Panc1 (cell line): ENCODE measurements around the gene MORC2. TPM values are rescaled to one million over a fixed set of nuclear protein-coding genes. Genes with fewer than 3 reads are reported as not detected.

Source experiments
- ATAC-seq: fragments of 200-7000 bp; cut with Tn5 transposase; 2 replicates; pipeline ENCODE4 v1.9.1; 2020; ENCODE audit warnings: mild to moderate bottlenecking, moderate library complexity
- BruUV-seq: library from RNA; stranded (reverse); fragments of 400-500 nt; replicated peaks from 2 replicates; lab custom pipeline; 2021; lab: Mats Ljungman, UMichigan
- CTCF ChIA-PET: fragments of 300-600 bp; sonication (Branson Sonifier 250); formaldehyde crosslinking; loops from one replicate; lab custom pipeline; 2022; ENCODE audit warnings: antibody characterized with exemption; lab: Charles Lee
- POLR2A ChIA-PET: fragments of 300-600 bp; sonication (Branson Sonifier 250); formaldehyde crosslinking; loops from one replicate; lab custom pipeline; 2022; ENCODE audit warnings: antibody characterized with exemption; lab: Charles Lee
- DNase-seq: peaks from one replicate; pipeline ENCODE4 v3.0.0-alpha.2; 2010; ENCODE audit warnings: low read depth, low spot score
- H3K27ac ChIP-seq: 2 replicates; pipeline ENCODE4 v1.5.1; 2011; ENCODE audit warnings: mild to moderate bottlenecking, low read length, inconsistent platforms
- H3K27me3 ChIP-seq: fragments of 200-500 bp; sonication (Bioruptor generic); 2 replicates; pipeline ENCODE4 v1.6.0; 2014; ENCODE audit warnings: low read length, inconsistent platforms; ENCODE audit not compliant: control insufficient read depth, insufficient read depth
- H3K36me3 ChIP-seq: fragments of 200-500 bp; sonication (Bioruptor generic); 2 replicates; pipeline ENCODE4 v1.5.1; 2014; ENCODE audit warnings: inconsistent platforms, mild to moderate bottlenecking, low read length, moderate library complexity; ENCODE audit not compliant: control insufficient read depth, insufficient read depth
- H3K4me1 ChIP-seq: 2 replicates; pipeline ENCODE4 v1.5.1; 2011; ENCODE audit warnings: inconsistent platforms, mild to moderate bottlenecking, low read length, moderate library complexity; ENCODE audit not compliant: control insufficient read depth, insufficient read depth
- H3K4me3 ChIP-seq, 2 experiments: 2 replicates each; pipeline ENCODE4 v1.5.1; 2011 to 2012; ENCODE audit warnings: low read depth in 2 of 2, low read length in 2 of 2, mild to moderate bottlenecking in 2 of 2, inconsistent platforms in 1 of 2, moderate library complexity in 1 of 2
- H3K9me3 ChIP-seq: fragments of 200-500 bp; sonication (Bioruptor generic); 2 replicates; pipeline ENCODE4 v1.5.1; 2014; ENCODE audit warnings: low read depth, mild to moderate bottlenecking, inconsistent platforms, low read length, moderate library complexity; ENCODE audit not compliant: control insufficient read depth, insufficient read depth
- CTCF ChIP-seq: fragments of 450-650 bp; IDR thresholded peaks from 2 replicates; pipeline ENCODE4 v1.5.1; 2017; ENCODE audit warnings: mild to moderate bottlenecking
- POLR2AphosphoS5 ChIP-seq: IDR thresholded peaks from 2 replicates; pipeline ENCODE4 v1.6.1; 2012; ENCODE audit warnings: mild to moderate bottlenecking, low read depth, low read length, moderate library complexity
- SIN3A ChIP-seq: IDR thresholded peaks from 2 replicates; pipeline ENCODE4 v1.6.1; 2012; ENCODE audit warnings: low read depth, mild to moderate bottlenecking, low read length, moderate library complexity, borderline replicate concordance; ENCODE audit not compliant: insufficient read depth
- TCF7L2 ChIP-seq: IDR thresholded peaks from 2 replicates; pipeline ENCODE4 v1.6.1; 2011; ENCODE audit warnings: mild to moderate bottlenecking, low read depth, low read length, inconsistent platforms
- in situ Hi-C: cut with HindIII; loops from 2 replicates; pipeline ENCODE4 v1.10.0; 2016; ENCODE audit warnings: low sequenced_read_pairs, low pct_unique_long_range_greater_than_20kb
- intact Hi-C: fragments of 100-400 bp; cut with micrococcal nuclease; formaldehyde crosslinking; loops from one replicate; pipeline ENCODE4 v1.10.0; 2022; ENCODE audit not compliant: unreplicated experiment
- total RNA-seq: library from RNA; stranded (reverse); gene quantifications from one replicate; pipeline ENCODE4 v1.2.1, GENCODE V29; 2021; ENCODE audit not compliant: unreplicated experiment
- TF ChIP-seq, protein P1 (sequence below), 2 experiments: IDR thresholded peaks; 2 replicates each; pipeline ENCODE4 v1.6.1; 2011 to 2012; ENCODE audit warnings: low read depth in 2 of 2, control low read depth in 1 of 2, low read length in 1 of 2, mild to moderate bottlenecking in 1 of 2, moderate library complexity in 1 of 2; ENCODE audit not compliant: insufficient read depth in 1 of 2

MORC2 gene
- total RNA-seq, 1 experiment from 2014 or later, result 31.5 TPM

DNA sequence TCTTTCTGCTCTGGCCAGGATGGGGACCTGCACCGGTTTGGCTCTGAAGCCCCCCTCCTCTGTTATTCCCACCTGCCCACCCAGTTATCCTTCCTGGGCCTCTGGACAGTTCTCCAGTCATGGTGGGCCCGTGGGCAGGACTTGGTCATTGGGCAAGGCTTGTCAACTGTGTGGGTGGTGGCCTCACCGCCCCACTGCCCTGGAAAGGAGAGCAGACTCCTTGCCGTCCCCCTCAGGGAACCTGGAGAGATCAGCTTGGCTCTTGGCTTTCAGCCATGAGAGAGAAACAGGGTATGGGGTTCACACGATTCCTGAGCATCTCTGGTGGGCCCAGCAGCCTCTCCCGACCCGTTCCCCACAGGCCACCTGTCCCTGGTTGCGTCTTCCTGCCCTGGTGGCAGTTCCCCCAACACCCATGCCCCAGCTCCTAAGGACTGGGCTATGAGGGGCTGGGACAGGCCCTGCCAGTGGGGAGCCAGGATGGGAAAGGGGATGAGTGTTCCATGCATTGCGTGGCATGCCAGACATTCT is 92.3 kb downstream of the MORC2 start:
- BruUV-seq, result no TSS peak
- DNase-seq, result no peak
- intact Hi-C loops (no loop called here), in situ Hi-C loops (no loop called here)
- no peaks in the 10 kb centered on the region for H3K27me3 ChIP-seq
- ChIA-PET CTCF (no interaction called here), POLR2A (no interaction called here)
- H3K9me3 ChIP-seq, result no peaks in the 10 kb centered on the region
- TF ChIP-seq CTCF (no peak), SIN3A (no peak), POLR2AphosphoS5 (no peak)
- no peak overlapping the region for H3K27ac ChIP-seq
- no peaks in the 10 kb centered on the region for H3K36me3 ChIP-seq
- H3K4me3 ChIP-seq, result no peak overlapping the region
- no peaks in the 10 kb centered on the region for H3K4me1 ChIP-seq
- no peak for ATAC-seq

- TF ChIP-seq TCF7L2, result no peak
- TF ChIP-seq POLR2AphosphoS5, result no peak
- TF ChIP-seq, protein P1, sequence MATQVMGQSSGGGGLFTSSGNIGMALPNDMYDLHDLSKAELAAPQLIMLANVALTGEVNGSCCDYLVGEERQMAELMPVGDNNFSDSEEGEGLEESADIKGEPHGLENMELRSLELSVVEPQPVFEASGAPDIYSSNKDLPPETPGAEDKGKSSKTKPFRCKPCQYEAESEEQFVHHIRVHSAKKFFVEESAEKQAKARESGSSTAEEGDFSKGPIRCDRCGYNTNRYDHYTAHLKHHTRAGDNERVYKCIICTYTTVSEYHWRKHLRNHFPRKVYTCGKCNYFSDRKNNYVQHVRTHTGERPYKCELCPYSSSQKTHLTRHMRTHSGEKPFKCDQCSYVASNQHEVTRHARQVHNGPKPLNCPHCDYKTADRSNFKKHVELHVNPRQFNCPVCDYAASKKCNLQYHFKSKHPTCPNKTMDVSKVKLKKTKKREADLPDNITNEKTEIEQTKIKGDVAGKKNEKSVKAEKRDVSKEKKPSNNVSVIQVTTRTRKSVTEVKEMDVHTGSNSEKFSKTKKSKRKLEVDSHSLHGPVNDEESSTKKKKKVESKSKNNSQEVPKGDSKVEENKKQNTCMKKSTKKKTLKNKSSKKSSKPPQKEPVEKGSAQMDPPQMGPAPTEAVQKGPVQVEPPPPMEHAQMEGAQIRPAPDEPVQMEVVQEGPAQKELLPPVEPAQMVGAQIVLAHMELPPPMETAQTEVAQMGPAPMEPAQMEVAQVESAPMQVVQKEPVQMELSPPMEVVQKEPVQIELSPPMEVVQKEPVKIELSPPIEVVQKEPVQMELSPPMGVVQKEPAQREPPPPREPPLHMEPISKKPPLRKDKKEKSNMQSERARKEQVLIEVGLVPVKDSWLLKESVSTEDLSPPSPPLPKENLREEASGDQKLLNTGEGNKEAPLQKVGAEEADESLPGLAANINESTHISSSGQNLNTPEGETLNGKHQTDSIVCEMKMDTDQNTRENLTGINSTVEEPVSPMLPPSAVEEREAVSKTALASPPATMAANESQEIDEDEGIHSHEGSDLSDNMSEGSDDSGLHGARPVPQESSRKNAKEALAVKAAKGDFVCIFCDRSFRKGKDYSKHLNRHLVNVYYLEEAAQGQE (IDR thresholded peaks at IDR 0.05; ENCODE audit: insufficient read depth in 1 of 2, low read depth in 2 of 2, low read length in 1 of 2), result no peak
- no peak for TF ChIP-seq SIN3A
- TF ChIP-seq CTCF, result no peak
- no peaks in the 10 kb centered on the region for H3K36me3 ChIP-seq
- ATAC-seq (no peak), DNase-seq (no peak)
- POLR2A ChIA-PET, result no interaction called here
- H3K27ac ChIP-seq, result no peak overlapping the region
- in situ Hi-C loops (no loop called here), intact Hi-C loops (no loop called here)
- CTCF ChIA-PET, result no interaction called here
- no TSS peak for BruUV-seq
- no peaks in the 10 kb centered on the region for H3K27me3 ChIP-seq
- no peaks in the 10 kb centered on the region for H3K4me1 ChIP-seq
- no peaks in the 10 kb centered on the region for H3K9me3 ChIP-seq
- H3K4me3 ChIP-seq, result no peak overlapping the region
Measured at GRCh38 chr22:30875481-30876215, 92.9 kb downstream of the MORC2 start.

Other genes with a start within 250 kb of the MORC2 start
- gene TUG1, start 491 bp upstream of the MORC2 start, total RNA-seq, result 69.8 TPM
- 71.7 TPM for gene SMTN, start 112.5 kb upstream of the MORC2 start, total RNA-seq
- 84.4 TPM for gene SELENOM, start 138.8 kb upstream of the MORC2 start, total RNA-seq
- 1.7 TPM for gene INPP5J, start 154.2 kb upstream of the MORC2 start, total RNA-seq
- not detected for gene PLA2G3, start 171.7 kb upstream of the MORC2 start, total RNA-seq
- gene RNF185, start 191.4 kb upstream of the MORC2 start, total RNA-seq, result 23.5 TPM
- gene LIMK2, start 243.5 kb upstream of the MORC2 start, total RNA-seq, result 12.6 TPM